Endothelial cell of umbilical vein (primary cell): ENCODE measurements around the gene ZNF362. TPM values are rescaled to one million over a fixed set of nuclear protein-coding genes. Genes with fewer than 3 reads are reported as not detected.

Source experiments
- BruUV-seq: library from RNA; stranded (reverse); fragments of 400-500 nt; replicated peaks from 2 replicates; lab custom pipeline; 2021; lab: Mats Ljungman, UMichigan
- CTCF ChIA-PET: fragments of 300-600, 350-600 bp; sonication (Branson Sonifier 250); formaldehyde crosslinking; loops from one replicate; lab custom pipeline; 2021; ENCODE audit warnings: antibody characterized with exemption, inconsistent platforms; lab: Charles Lee
- POLR2A ChIA-PET: fragments of 300-600, 350-600 bp; sonication (Branson Sonifier 250); formaldehyde crosslinking; loops from one replicate; lab custom pipeline; 2021; ENCODE audit warnings: antibody characterized with exemption, inconsistent platforms; lab: Charles Lee
- DNase-seq: peaks from one replicate; pipeline ENCODE4 v3.0.0-alpha.2; 2011; ENCODE audit warnings: low read depth, low spot score
- FAIRE-seq: peaks from 2 replicates; lab custom pipeline; 2011; peaks lifted over from hg19 to GRCh38; lab: Jason Lieb, UNC
- H2AFZ ChIP-seq: 2 replicates; pipeline ENCODE4 v1.6.0; 2012; ENCODE audit warnings: low read depth, low read length, control low read depth, inconsistent platforms
- H3K27ac ChIP-seq: 2 replicates; pipeline ENCODE4 v1.5.1; 2011; ENCODE audit warnings: low read depth, mild to moderate bottlenecking, control low read depth, low read length, moderate library complexity; ENCODE audit not compliant: insufficient read depth
- H3K27me3 ChIP-seq, 2 experiments: 2 replicates each; pipeline versions ENCODE4 v1.6.0 to v1.6.1; 2011; ENCODE audit warnings: low read length in 2 of 2, mixed read lengths in 1 of 2; ENCODE audit not compliant: control insufficient read depth in 2 of 2, insufficient read depth in 2 of 2
- H3K36me3 ChIP-seq, 2 experiments: 2 replicates in 1 of 2; 3 replicates in 1 of 2; pipeline ENCODE4 v1.5.1; 2011; ENCODE audit warnings: low read length in 2 of 2, mild to moderate bottlenecking in 1 of 2, moderate library complexity in 1 of 2; ENCODE audit not compliant: control insufficient read depth in 2 of 2, insufficient read depth in 2 of 2; ENCODE audit errors: extremely low read depth in 1 of 2
- H3K4me1 ChIP-seq: 3 replicates; pipeline ENCODE4 v1.5.1; 2011; ENCODE audit warnings: mild to moderate bottlenecking, low read length; ENCODE audit not compliant: control insufficient read depth, insufficient read depth; ENCODE audit errors: extremely low read depth
- H3K4me2 ChIP-seq: 2 replicates; pipeline ENCODE4 v1.6.1; 2011; ENCODE audit warnings: low read length, control low read depth, mixed read lengths; ENCODE audit not compliant: insufficient read depth
- H3K4me3 ChIP-seq, 3 experiments: fragments of 200-600 bp in 1 of 3; sonication (generic), shearing (Covaris generic) in 1 of 3; replicated peaks in 1 of 3; 2 replicates each; pipeline ENCODE4 v1.5.1; 2011 to 2016; ENCODE audit warnings: control low read depth in 3 of 3, low read length in 3 of 3, mild to moderate bottlenecking in 2 of 3, inconsistent platforms in 1 of 3, low read depth in 1 of 3, moderate library complexity in 1 of 3; ENCODE audit not compliant: insufficient read depth in 1 of 3
- H3K79me2 ChIP-seq: 2 replicates; pipeline ENCODE4 v1.6.0; 2012; ENCODE audit warnings: low read length, inconsistent platforms; ENCODE audit not compliant: control insufficient read depth, insufficient read depth
- H3K9ac ChIP-seq: replicated peaks from 2 replicates; pipeline ENCODE3; 2011; ENCODE audit warnings: low read length, control low read depth; ENCODE audit not compliant: insufficient read depth; ENCODE audit errors: extremely low read depth
- H3K9me1 ChIP-seq: replicated peaks from 3 replicates; pipeline ENCODE4 v1.6.0; 2011; ENCODE audit warnings: mild to moderate bottlenecking, low read length; ENCODE audit not compliant: control insufficient read depth, insufficient read depth; ENCODE audit errors: extremely low read depth
- H3K9me3 ChIP-seq: replicated peaks from 2 replicates; pipeline ENCODE4 v1.5.1; 2012; ENCODE audit warnings: low read length, inconsistent platforms; ENCODE audit not compliant: control insufficient read depth, insufficient read depth
- H4K20me1 ChIP-seq: replicated peaks from 2 replicates; pipeline ENCODE3; 2011; ENCODE audit warnings: mild to moderate bottlenecking, low read length; ENCODE audit not compliant: control insufficient read depth, insufficient read depth; ENCODE audit errors: extremely low read depth
- EZH2 ChIP-seq: IDR thresholded peaks from 2 replicates; pipeline ENCODE4 v1.6.1; 2012; ENCODE audit warnings: borderline replicate concordance, low read depth, mild to moderate bottlenecking, moderate library complexity, low read length, inconsistent platforms; ENCODE audit not compliant: severe bottlenecking
- FOS ChIP-seq: IDR thresholded peaks from 2 replicates; pipeline ENCODE4 v1.6.1; 2011; ENCODE audit warnings: mild to moderate bottlenecking, low read length, moderate library complexity, borderline replicate concordance; ENCODE audit not compliant: insufficient read depth
- GATA2 ChIP-seq: IDR thresholded peaks from 2 replicates; pipeline ENCODE4 v1.7.0; 2011; ENCODE audit warnings: low read depth, mild to moderate bottlenecking, moderate library complexity, mixed read lengths, low read length; ENCODE audit not compliant: insufficient read length, insufficient read depth
- JUN ChIP-seq: IDR thresholded peaks from 2 replicates; pipeline ENCODE4 v1.6.1; 2011; ENCODE audit warnings: borderline replicate concordance, low read depth; ENCODE audit not compliant: insufficient read length, insufficient read depth
- MYC ChIP-seq: IDR thresholded peaks from one replicate; pipeline ENCODE4 v1.6.1; 2011; ENCODE audit warnings: mild to moderate bottlenecking, low read depth, low read length
- POLR2A ChIP-seq: IDR thresholded peaks from 2 replicates; pipeline ENCODE4 v1.6.1; 2012; ENCODE audit warnings: low read depth, mild to moderate bottlenecking, control low read depth, low read length
- POLR2AphosphoS5 ChIP-seq: IDR thresholded peaks from 2 replicates; pipeline ENCODE4 v1.6.1; 2012; ENCODE audit warnings: low read depth, mild to moderate bottlenecking, control low read depth, low read length, moderate library complexity; ENCODE audit not compliant: insufficient read depth
- dilution Hi-C: fragments of 300-500 bp; cut with MboI; formaldehyde crosslinking; loops from one replicate; pipeline ENCODE4 v1.15.0; 2019; ENCODE audit warnings: low sequenced_read_pairs; ENCODE audit not compliant: extremely low pct_ligation_motif_present
- intact Hi-C: fragments of 100-400 bp; cut with micrococcal nuclease; formaldehyde crosslinking; loops from one replicate; pipeline ENCODE4 v1.10.0; 2022
- polyA plus RNA-seq, 4 experiments: library from polyadenylated mRNA; depleted of rRNA in 3 of 4; stranded (reverse) in 3 of 4; unstranded in 1 of 4; fragments of >200 nt; gene quantifications; 2 replicates each; pipeline versions ENCODE4 v1.2.1 to v1.2.3, GENCODE V29; 2011 to 2012; ENCODE audit warnings: missing spikeins in 1 of 4
- total RNA-seq: library from RNA; stranded (reverse); gene quantifications from 2 replicates; pipeline ENCODE4 v1.2.3, GENCODE V29; 2021
- TF ChIP-seq, protein P1 (sequence below): IDR thresholded peaks from 2 replicates; pipeline ENCODE4 v1.6.1; 2011; ENCODE audit not compliant: insufficient read depth, insufficient read length
- TF ChIP-seq, protein P2 (sequence below), 2 donors: IDR thresholded peaks; 1 replicate in 1 of 2; 2 replicates in 1 of 2; pipeline ENCODE4 v1.5.1; 2011; ENCODE audit warnings: low read length in 2 of 2, mild to moderate bottlenecking in 2 of 2, moderate library complexity in 2 of 2, control low read depth in 1 of 2, inconsistent platforms in 1 of 2, low read depth in 1 of 2; ENCODE audit not compliant: insufficient read depth in 1 of 2; ENCODE audit errors: extremely low read depth in 1 of 2

ZNF362 gene
- total and polyA plus RNA-seq, 2 donors (not counting 3 experiments of a cell fraction or from before 2014, with no cell fraction given) = 28.4 to 35.3 TPM

DNA sequence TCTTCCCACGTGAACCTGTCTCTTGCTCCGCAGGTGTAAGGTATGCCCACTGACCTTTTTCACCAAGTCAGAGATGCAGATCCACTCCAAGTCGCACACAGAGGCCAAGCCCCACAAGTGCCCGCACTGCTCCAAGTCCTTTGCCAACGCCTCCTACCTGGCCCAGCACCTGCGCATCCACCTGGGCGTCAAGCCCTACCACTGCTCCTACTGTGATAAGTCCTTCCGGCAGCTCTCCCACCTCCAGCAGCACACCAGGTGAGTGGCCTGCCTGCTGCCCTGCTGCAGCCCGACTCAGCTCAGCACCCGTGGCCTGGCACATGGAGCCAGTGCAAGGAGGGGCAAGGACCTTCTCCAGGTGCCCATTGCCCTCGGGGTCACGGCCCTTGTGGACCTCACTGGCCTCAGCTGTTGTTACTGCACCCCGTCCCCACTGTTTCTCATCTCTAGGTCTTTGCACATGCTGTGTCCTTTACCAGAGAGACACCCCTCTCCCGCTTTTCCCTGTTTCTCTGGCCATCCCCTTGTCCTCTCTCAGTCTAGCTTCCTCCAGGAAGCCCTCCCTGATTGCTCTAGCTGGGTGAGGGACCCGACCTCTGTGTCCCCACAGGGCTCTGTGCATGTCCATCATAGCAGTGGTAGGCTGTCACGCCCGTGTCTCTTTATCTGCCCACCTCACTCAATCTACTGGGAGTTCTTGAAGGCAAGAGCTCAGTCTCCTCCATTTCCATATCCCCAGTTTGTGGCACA lies 25.4 kb downstream of the ZNF362 start:
- no peaks in the 10 kb centered on the region for H3K9me3 ChIP-seq
- no peaks in the 10 kb centered on the region for H3K9me1 ChIP-seq
- ChIA-PET CTCF (interaction anchor here (1.0 to 1.6 kb wide), 2 partner anchors 13 to 143 kb away, joined by 3 to 4 read pairs; no protein-coding TSS in a partner anchor), POLR2A (no interaction called here)
- H3K27me3 ChIP-seq = no peaks in the 10 kb centered on the region
- dilution Hi-C loops = no loop called here
- no peaks in the 10 kb centered on the region for H3K79me2 ChIP-seq
- H3K4me2 ChIP-seq = no peak overlapping the region
- no peak for TF ChIP-seq JUN
- no peak overlapping the region for H3K4me3 ChIP-seq
- peaks cover 7 to 25% of the 10 kb centered on the region in 2 experiments for H3K36me3 ChIP-seq
- no peak overlapping the region for H3K9ac ChIP-seq
- no peaks in the 10 kb centered on the region for H4K20me1 ChIP-seq
- no TSS peak for BruUV-seq
- FAIRE-seq = no peak
- no peaks in the 10 kb centered on the region for H3K4me1 ChIP-seq
- DNase-seq = no peak
- no peak overlapping the region for H3K27ac ChIP-seq
- H2AFZ ChIP-seq = no peak overlapping the region
- intact Hi-C loops = no loop called here

DNA sequence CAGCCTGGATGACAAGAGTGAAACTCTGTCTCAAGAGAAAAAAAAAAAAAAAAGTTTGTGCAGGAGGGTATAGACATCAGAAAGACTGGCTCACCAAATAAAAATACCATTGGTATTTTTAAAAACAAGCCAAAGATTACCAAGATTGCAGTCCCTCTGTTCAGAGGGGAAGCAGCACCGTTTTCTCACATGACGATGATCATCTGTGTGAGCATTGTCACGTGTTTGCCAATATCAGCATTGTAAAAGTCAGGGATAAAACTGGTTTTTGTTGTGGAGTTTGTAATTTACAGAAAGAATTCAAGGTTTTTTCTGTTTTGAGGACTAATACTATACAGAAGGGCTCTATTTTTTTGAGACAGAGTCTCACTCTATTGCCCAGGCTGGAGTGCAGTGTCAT lies 26.5 kb downstream of the ZNF362 start:
- Histone ChIP-seq H3K4me2 (no peak overlapping the region), H3K36me3 (peaks cover 7 to 16% of the 10 kb centered on the region in 2 experiments), H2AFZ (no peak overlapping the region), H3K9ac (no peak overlapping the region), H4K20me1 (no peaks in the 10 kb centered on the region), H3K79me2 (no peaks in the 10 kb centered on the region), H3K4me3 (no peak overlapping the region), H3K4me1 (peaks cover 4% of the 10 kb centered on the region), H3K27me3 (no peaks in the 10 kb centered on the region), H3K9me3 (no peaks in the 10 kb centered on the region), H3K9me1 (no peaks in the 10 kb centered on the region), H3K27ac (no peak overlapping the region)
- dilution Hi-C loops (no loop called here), intact Hi-C loops (no loop called here)
- CTCF ChIA-PET = no interaction called here
- DNase-seq (no peak), FAIRE-seq (no peak)
- POLR2A ChIA-PET = no interaction called here
- no TSS peak for BruUV-seq
- TF ChIP-seq, protein P1, sequence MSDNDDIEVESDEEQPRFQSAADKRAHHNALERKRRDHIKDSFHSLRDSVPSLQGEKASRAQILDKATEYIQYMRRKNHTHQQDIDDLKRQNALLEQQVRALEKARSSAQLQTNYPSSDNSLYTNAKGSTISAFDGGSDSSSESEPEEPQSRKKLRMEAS = no peak
- TF ChIP-seq POLR2A = no peak
- TF ChIP-seq POLR2AphosphoS5 = no peak
- TF ChIP-seq, protein P2, sequence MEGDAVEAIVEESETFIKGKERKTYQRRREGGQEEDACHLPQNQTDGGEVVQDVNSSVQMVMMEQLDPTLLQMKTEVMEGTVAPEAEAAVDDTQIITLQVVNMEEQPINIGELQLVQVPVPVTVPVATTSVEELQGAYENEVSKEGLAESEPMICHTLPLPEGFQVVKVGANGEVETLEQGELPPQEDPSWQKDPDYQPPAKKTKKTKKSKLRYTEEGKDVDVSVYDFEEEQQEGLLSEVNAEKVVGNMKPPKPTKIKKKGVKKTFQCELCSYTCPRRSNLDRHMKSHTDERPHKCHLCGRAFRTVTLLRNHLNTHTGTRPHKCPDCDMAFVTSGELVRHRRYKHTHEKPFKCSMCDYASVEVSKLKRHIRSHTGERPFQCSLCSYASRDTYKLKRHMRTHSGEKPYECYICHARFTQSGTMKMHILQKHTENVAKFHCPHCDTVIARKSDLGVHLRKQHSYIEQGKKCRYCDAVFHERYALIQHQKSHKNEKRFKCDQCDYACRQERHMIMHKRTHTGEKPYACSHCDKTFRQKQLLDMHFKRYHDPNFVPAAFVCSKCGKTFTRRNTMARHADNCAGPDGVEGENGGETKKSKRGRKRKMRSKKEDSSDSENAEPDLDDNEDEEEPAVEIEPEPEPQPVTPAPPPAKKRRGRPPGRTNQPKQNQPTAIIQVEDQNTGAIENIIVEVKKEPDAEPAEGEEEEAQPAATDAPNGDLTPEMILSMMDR (IDR thresholded peaks at IDR 0.05; ENCODE audit: extremely low read depth in 1 of 2, insufficient read depth in 1 of 2, low read depth in 1 of 2, low read length in 2 of 2) = no peak
- no peak for TF ChIP-seq FOS
- TF ChIP-seq EZH2 = no peak
- TF ChIP-seq GATA2 = no peak
- TF ChIP-seq MYC = no peak
- TF ChIP-seq JUN = no peak
